Stimulated activated CD4-positive, alpha-beta T cell treated with anti-CD3 and anti-CD28 coated beads, Interleukin-4, amount 100 ng/mL, for 4 hours (primary cell): ENCODE measurements around the gene TBX1.
"Not testable (repeated sequence)": the region's sequence is repeated elsewhere in the genome, so short reads cannot be mapped to it uniquely, and the experiment has no call there.

ENCODE experiments used
- DNase-seq, 2 experiments: peaks; one replicate each; pipeline ENCODE4 v3.0.0-alpha.2; 2020

The TBX1 gene

DNA sequence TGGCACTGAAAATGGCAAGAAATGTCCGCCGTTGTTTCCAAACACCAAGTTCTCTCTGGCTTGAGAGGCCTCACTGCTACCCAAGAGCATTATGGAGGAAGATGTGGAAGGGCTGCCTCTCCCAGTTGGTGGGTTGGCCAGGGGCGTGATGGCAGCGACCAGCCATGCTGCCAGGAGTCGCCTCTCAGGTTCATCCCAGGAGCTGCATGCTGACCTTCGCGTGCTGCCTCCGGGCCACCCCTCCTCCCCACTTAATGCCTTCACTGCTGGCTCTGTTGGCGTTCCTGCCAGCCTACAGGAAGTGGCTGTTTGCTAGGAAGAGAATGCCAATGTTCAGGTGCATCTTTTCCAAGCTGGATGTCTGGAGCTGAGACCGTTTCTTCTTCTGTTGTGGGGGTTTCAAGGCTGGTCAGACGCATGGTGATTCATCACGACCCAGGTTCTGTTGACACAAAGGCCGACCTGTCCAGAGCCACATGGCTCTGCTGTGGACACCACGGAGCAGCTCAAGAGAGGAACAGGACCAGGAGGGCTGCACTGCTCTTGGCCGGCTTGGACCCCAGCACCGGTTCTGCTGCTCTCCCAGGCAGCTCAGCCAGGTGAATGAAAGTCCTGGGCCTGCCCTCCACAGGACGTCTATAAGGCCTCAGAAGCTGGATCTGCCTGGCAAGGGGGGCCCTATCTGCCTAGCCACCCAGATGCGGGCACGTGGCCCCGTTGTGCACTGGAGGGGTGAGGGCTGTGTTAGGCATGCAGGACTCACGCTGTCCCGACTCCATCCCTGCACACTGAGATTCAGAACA, 25.1 kb downstream of the TBX1 start:
- DNase-seq, result no peak

DNA sequence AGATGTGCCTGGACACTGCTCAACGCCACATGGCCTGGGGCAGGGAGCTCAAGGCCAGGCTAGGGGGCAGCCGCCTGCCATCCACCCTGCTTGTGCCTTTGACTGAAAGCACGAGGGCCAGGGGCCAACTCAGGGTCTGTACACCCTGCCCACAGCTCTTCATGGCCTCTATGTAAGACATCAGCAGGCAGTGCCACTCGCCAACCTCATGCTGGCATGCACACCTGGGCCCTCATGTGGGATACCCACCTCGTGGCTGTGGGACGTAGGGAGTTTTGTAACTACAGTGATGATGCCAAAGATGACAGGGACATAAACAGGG, 25.6 kb downstream of the TBX1 start:
- no peak for DNase-seq

DNA sequence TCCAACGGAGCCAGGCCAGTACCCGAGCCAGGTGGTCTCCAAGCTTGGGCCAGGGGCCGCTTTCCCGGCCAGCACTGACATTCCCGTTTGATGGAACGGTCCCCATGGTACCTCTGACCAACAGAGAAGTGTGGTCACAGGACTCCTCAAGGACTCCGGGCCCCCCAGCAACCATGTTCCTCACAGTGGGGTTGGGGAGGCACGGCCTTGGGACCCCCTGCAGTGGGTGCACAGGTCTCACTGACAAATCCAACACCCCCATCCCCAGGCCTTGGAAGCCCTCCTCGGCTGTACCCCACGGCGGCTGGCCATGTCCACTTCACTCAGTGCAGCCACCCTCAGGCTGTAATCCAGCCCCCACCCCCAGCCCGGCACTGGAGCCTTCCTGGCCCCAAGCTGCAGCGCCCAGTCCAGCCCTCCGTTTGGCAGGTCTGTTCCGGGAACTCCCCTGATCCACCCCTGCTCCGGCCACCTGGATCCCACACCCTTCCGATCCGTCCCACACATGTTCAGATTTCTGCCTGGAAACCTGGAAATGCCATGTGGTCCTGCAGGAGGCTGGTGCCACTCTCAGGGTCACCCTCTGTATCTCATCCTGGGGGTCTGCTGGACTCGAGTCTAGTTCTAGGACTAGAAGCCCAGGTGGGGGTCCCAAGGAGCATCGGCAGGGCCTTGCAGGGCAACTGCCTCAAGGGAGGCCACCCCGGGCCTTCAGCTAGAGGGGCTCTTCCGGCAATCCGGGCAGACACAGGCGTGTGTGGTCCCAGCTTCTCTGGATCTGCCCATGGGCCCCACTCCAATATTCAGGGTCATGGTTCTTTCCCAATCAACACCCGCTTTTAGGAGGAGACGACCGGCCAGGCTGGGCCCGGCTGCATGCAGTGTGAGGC, 26.6 kb downstream of the TBX1 start:
- no peak for DNase-seq

DNA sequence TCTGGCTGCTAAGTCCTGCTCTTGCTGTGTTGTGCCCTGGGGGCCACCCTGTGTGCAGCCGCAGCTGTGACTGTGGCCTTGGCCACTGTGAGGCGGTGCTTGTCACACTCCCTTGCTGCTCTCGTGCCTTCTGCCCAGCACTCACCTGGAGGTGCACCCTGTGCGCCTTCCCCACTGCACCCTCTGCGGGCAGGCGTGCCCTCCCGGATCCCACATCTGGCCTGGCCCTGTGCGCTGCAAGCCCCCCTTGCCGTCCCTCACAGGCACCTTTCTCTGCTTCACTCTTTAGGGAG, 27.2 kb downstream of the TBX1 start:
- no peak for DNase-seq

DNA sequence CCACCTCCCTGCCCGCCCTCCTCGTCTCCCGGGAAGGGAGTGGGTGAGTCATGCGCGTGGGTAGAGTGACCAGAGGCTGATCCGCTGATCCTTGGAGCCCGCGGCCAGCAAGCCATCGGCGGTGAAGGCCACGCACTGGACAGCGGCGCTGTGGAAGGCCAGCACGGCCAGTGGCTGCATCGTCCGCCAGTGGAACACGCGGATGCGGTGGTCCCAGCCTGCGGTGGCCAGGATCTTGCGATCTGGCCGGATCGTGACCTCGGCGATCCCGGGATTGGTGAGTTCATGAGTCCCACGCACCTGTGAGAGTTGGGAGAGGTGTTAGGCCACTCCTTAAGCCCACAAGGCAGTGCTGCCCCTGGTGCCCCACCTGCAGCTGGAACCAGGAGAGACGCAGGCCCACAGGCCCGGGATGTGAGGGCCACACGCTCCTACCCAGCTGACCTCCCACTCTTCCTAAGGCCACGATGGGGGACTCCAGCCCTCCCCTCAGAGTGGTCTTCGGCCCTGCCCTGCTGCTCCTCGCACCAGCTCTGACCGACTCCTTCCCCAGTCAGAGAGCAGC, 28.2 kb downstream of the TBX1 start:
- DNase-seq, result no peak

DNA sequence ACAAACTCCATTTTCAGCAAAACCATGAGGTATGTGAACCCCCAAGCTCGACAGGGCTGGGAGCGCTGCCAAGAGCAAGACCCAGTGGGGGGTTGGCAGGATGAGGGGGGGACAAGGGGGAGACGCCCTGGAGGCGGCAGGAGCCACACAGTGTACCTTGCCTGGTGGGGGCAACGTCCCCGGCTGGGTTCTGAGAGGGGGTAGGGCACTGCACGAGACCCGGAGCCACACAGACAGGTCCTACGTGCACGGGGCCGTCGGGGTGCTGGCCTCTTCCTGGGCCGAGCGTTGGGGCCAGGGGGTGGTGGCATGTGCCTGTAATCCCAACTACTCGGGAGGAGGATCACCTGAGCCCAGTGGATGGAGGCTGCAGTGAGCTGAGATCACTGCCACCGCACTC, 28.8 kb downstream of the TBX1 start:
- DNase-seq, result no peak

DNA sequence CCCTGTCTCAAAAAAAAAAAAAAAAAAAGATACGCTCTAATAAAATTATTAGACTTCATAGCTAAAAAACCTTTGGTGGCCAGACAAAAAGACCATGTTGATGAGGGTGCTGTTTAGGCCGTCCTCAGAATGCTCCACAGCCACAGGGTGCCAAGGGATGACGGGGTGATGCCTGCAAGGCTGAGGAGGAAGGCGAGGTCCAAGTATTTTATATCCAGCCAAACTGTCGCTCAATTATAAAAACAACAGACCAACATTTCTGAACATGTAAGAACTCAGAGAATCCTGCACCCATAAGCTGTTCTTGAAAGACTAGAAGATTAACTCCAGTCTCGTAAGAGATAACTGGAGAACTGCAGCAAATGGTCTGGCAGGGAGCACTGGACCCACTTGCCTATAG, 29.2 kb downstream of the TBX1 start:
- no peak for DNase-seq

DNA sequence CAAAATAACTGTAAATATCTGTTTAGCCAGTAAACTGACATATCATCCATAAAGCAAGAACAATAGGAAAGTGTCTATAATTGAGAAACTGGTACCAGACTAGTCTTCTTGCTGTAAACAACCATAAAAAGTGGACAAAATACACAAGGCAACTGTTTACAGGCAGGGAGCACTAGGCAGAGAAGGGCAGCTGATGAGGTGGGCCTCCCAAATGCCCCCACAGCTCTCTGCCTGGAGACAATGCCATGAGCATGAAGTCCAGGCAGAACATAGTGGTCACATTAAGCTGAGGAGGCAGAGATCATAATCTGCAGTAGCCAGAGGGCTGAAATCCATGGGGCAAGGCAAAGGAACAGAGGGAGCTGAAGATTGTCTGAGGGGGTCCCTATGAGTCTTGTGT, 30.7 kb downstream of the TBX1 start:
- no peak for DNase-seq

DNA sequence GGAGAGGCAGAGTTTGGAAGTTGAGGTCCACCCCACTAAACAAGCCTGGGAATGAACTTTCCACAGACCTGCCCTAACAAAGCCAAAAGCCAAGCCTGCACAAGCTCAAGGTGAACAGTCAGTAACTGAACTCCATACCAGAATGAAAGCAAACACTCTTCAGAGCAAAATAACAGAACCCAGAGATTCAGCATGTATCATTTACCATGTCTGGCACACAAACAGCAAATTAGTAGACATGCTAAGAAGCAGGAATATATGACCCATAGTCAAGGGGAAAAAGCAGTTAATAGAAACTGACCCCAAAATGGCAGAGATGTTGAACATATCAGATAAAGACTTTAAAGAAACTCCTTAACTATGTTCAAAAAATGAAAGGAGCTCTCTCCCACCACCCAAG, 31.3 kb downstream of the TBX1 start:
- no peak for DNase-seq

DNA sequence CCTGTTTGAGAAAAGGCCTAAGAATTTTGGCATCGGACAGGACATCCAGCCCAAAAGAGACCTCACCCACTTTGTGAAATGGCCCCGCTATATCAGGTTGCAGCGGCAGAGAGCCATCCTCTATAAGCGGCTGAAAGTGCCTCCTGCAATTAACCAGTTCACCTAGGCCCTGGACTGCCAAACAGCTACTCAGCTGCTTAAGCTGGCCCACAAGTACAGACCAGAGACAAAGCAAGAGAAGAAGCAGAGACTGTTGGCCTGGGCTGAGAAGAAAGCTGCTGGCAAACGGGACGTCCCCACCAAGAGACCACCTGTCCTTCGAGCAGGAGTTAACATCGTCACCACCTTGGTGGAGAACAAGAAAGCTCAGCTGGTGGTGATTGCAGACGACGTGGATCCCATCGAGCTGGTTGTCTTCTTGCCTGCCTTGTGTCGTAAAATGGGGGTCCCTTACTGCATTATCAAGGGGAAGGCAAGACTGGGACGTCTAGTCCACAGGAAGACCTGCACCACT, 31.9 kb downstream of the TBX1 start:
- DNase-seq, result not testable (repeated sequence)

DNA sequence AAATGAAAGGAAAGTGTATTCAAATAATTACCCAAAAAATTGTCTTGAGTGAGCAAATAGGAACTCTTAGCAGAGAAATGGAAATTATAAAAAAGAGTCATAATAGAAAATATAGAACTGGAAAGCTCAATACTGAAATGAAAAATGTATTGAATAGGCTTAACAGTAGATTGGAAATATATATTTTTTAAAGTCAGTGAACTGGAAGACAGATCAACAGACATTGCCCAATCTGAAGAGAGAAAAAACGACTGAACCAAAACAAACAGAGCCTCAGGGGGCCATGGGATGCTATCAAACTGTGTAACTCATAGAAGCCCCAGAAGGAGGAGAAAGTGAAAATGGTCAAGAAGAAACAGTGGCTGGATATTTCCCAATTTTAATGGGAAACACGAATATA, 32.6 kb downstream of the TBX1 start:
- no peak for DNase-seq

DNA sequence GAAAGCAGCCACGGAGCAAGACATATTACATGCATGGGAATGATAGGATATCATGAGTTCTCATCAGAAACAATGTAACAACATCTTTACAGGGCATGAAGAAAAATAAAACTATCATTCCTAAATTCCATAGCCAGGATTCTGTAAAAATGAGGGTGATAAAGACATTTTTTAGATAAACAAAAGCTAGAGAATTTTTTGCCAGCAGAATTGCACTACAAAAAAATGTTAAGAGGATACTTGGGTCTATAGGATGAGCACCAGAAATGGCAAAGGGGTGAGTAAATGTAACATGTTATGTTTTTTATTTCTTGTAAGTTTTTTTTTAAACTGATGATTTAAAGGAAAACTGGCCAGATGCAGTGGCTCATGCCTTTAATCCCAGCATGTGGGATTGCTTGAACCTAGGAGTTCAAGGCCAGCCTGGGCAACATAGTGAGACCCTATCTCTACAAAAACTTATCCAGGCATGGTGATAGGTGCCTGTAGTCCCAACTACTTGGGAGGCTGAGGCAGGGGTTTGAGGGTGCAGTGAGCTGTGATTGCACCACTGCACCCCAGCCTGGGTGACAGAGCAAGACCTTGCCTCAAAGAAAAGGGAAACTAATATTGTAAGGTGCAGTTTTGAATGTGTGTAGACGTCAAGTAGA, 33.2 kb downstream of the TBX1 start:
- DNase-seq, result no peak

DNA sequence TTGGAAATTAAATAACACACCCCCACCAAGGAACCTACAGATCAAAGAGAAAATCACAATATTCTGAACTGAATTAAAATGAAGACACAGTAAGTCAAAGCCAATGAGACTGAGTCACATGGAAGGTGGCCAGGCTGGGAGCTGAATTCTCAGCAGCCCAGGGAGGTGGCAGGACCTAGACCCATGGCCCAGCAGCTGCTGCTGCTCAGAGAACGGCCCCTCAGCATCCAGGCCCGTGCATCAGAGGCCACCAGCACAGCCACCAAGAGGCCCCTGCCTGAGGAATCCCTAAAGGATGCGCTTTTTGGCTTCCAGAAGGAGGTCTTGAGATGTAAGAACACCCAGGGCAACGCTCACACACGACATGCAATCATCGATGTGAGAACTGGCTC, 35.0 kb downstream of the TBX1 start:
- DNase-seq, result no peak

DNA sequence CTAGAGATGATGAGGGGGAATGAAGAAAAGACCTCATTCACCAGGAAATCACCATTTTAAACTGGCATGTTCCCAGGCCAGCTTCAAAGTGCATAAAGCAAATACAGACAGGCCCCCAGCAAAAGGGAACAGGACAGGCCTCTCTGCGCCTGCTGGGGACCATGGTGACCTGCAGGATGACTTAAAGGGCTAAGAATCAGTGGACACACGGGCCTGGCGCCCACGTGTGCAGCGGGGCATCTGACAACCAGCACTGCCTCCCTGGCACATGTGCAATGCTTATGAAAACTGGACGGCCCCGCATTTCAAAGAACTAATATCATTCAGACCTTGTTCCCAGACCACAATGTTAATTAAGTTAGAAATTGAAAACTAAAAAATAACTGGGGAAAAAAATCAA, 35.6 kb downstream of the TBX1 start:
- no peak for DNase-seq

DNA sequence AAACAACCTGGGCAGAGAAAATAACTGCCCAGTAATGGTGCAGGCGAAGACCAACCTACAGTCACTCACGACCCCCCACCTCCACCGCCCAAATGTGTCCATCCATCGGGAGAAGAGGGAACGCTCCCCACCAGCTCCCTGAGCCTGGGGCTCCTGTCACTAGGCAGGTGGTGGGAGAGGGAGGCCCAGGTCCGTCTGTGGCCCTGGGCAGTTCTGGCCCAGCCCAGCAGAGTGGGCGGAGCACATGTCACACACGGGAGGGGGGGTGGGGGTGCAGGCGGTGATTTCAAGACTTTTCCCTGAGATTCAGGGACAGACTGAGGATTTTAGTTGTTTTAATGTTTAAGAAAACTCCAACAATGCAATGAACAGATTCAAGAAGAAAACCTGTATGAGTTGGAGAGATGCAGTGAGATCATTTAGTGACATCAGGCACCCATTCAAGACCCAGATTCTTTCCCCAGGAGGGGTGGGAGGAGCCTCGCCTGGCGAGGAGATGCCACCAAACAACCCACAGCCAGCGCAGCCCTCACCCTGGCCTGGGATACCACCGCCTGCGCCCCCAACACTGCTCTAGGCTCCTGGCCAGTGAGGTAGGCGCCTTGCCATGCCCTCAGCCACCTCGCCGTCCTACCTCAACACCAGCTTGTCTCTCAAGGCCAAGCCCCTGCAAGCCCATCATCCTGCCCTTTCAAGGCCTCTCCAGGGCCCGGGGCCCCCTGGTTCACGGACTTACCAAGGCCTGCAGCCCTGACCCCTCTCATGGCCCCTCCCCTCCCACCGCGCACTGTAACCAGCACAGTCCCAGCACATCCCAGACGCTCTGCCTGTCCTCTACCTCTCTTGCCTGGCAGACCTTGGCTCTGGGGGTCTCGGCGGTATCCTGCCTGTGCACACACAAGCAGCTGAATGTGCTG, 36.8 kb downstream of the TBX1 start:
- no peak for DNase-seq

DNA sequence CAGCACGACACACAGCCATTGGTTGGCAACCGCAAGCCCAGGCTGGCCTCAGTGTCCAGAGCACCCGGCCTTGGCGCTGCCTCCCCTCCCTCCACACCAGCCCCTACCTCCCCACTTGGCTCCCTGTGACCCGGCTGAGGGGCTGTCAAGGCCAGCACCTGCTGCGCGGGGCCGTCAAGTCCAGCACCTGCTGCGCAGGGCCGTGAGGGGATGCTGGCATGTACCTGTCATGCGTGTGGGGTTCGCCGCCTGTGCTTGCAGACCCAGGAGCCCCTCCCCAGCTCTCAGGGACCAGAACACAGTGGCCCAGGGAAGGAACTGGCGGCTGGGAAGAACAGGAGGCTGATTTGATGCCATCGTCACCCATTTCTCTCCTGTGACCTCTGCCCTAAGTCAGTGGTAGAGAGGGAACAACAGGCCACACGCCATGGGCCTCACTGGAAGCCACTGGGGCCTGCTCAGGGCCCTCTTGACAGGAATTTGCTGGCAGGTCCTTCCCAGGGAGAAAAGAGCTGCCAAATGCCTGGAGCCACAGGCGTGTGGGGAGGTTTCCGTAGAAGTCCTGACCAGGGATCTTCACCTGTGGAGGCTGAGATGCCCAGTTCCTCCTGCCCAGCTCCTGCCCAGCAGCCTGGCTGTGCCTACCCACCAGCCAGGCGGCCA, 37.6 kb downstream of the TBX1 start:
- no peak for DNase-seq

DNA sequence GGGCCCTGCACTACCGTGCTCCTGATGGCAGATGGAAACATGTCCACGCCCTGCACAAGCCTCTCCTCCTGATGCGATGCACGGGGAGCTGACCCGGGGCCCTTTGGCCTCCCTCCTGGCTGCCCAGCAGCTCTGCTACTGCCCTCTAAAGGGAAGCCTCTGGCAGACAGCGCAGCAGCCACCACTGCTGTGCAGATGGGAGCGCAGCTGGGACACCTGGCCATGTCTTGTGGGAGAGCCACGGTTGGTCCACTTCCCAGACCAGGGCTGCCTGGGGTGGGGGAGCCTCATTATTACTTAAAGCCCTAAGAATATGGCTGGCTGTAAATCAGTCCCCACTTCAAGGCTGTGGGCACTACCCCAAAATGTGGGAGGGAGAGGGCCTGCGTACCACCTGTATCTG, 38.3 kb downstream of the TBX1 start:
- DNase-seq, result no peak

DNA sequence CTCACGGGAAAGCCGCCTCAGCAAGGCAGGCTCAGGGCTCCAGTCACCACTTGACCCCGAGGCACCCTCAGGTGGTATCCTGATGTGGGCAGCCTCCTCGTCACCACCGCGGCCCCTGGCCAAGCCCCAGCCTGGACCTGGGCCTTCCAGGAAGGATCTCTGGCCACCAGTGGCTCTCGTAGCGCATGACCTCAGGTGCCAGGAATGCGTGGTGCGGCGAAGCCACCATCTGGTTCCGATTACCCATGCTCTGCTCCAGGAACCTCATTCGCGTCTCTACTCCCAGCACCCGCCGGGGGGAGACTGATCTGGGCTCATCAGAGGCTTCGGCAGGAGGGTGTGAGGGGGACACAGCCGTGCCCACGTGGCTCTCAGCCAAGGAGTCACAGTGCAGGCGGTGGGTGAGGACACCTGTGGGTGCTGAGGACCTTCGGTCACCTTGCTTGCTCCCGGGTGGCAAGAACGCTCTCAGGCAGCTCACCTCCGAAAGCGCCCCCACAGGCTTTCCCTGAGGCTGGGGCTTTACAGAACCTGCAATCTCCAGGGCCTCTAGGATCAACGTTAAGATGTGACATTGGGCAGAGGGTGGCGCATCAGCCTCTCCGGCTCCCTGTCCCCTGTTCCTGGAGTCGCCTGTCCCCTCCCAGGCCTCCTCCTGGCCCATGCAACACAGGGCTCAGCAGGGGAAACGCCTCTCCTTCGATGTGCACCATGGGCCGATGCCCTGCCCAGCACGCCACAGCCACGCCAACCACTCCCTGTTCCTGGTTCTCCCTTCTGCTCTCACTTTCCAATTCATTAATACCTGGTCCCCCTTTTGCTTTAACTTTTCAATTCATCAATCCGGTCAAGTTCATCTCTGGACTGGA, 39.0 kb downstream of the TBX1 start:
- no peak for DNase-seq

DNA sequence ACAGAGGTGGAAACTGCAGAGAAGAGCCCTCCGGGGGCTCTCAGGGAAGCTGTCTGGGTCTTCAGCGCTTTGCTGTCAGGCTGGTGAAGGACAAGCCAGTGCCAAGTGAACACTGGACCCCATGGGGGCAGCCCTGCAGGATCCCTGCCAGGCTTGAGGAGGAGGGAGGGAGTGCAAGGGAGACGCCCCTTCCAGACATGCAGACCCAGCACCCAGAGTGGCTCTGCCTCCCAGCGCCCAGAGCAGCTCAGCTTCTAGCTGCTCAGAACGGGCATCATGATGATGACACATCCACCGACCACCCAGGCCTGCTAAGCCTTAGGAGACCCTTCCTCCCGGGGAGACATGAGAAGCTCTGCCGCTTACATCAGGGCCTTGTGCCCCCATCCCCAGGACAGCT, 39.7 kb downstream of the TBX1 start:
- DNase-seq, result no peak

DNA sequence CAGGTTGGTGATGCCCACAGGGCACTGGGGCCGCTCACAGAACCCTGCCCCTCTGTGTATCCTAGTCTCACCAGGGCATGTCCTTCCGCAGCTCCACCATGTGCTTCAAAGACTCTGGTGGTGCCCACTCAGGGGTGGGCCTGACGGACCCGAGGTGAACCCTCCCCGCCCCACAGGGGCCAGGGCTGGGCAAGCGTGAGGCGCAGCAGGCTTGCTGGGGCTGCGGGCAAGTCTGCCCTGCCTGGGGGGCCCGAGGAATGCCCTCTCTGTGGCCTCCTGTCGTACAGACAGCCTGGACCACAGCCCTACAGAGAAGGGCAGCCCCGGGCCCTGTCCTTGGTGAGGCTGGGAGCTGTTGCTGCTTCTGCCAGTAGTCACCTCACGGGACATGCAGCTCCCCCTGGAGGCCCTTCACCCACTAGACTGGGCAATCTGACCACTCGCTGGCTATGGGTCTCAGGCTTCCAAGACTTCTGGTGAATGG, 40.2 kb downstream of the TBX1 start:
- DNase-seq, result no peak
